Measurements from ENCODE around the gene ICE2. TPM values are rescaled to one million over a fixed set of nuclear protein-coding genes. Genes with fewer than 3 reads are reported as not detected.

Gene ICE2
- total RNA-seq, 1 donor from 2014 or later = 95.3 TPM

DNA sequence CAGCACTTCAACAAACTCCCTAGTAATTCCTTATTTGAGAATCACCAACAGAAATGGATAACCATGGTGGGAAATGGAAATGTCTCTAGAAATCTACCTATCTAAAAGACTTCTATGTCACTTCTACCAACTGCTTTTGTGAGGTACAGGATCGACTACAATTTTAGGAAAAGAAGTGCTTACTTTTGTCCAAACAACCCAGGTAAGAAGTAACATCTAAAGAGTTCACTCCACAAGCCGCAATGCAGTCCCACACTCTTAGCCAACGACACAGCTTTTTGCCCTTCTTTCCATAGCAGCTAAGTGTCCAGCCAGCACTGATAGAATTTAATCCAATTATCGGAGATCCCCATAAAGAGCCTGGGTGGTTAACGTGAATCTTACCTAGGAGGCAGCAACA, 109.2 kb downstream of the ICE2 start:
- Histone ChIP-seq H3K27ac (no peak overlapping the region), H3K27me3 (peaks cover 62% of the 10 kb centered on the region), H3K4me1 (peaks cover 28% of the 10 kb centered on the region), H3F3A (ENCODE audit: low read depth) (no peaks in the 10 kb centered on the region), H3K9ac (no peak overlapping the region), H3K4me2 (no peak overlapping the region), H4K20me1 (ENCODE audit: low read depth) (no peaks in the 10 kb centered on the region), H3K4me3 (no peak overlapping the region), H3K36me3 (no peaks in the 10 kb centered on the region), H2AFZ (replicated peaks) (no peak overlapping the region), H3K9me3 (ENCODE audit: low read depth) (no peaks in the 10 kb centered on the region), H3K79me2 (ENCODE audit: low read depth) (no peaks in the 10 kb centered on the region)
- H3K9me3 Mint-ChIP-seq = peaks cover 11% of the 10 kb centered on the region
- no peak overlapping the region for H3K27ac Mint-ChIP-seq
- H3K4me1 Mint-ChIP-seq = peaks cover 52% of the 10 kb centered on the region
- H3K36me3 Mint-ChIP-seq = peaks cover 9% of the 10 kb centered on the region
- H3K27me3 Mint-ChIP-seq (ENCODE audit: insufficient read depth, low read depth) = peaks cover 4% of the 10 kb centered on the region
- no peak for TF ChIP-seq EZH2phosphoT487 (IDR thresholded peaks at IDR 0.05)
- TF ChIP-seq, protein P1, sequence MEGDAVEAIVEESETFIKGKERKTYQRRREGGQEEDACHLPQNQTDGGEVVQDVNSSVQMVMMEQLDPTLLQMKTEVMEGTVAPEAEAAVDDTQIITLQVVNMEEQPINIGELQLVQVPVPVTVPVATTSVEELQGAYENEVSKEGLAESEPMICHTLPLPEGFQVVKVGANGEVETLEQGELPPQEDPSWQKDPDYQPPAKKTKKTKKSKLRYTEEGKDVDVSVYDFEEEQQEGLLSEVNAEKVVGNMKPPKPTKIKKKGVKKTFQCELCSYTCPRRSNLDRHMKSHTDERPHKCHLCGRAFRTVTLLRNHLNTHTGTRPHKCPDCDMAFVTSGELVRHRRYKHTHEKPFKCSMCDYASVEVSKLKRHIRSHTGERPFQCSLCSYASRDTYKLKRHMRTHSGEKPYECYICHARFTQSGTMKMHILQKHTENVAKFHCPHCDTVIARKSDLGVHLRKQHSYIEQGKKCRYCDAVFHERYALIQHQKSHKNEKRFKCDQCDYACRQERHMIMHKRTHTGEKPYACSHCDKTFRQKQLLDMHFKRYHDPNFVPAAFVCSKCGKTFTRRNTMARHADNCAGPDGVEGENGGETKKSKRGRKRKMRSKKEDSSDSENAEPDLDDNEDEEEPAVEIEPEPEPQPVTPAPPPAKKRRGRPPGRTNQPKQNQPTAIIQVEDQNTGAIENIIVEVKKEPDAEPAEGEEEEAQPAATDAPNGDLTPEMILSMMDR (IDR thresholded peaks at IDR 0.05) = no peak
- no peak overlapping the region for H3K4me3 Mint-ChIP-seq
- no peak for DNase-seq (ENCODE audit: low spot score)

Small RNA genes lying within 50 kb of the gene (small RNA-seq; reads per million reads assigned to genes)
- not detected for gene AC087385.3

Other genes with a start within 250 kb of the ICE2 start
- gene ANXA2, start 81.2 kb downstream of the ICE2 start, total RNA-seq (ENCODE audit: low replicate concordance) = 20.1 and 21.8 TPM in 2 replicates